ENCODE results near the gene TRIM39.
"Not testable (repeated sequence)": the region's sequence is repeated elsewhere in the genome, so short reads cannot be mapped to it uniquely, and the experiment has no call there.

TRIM39 gene

GRCh38 chr6:30369280-30369679 lies 42.6 kb downstream of the TRIM39 start:
- not testable (repeated sequence) for DNase-seq

GRCh38 chr6:30378290-30378937 lies 51.7 kb downstream of the TRIM39 start:
- DNase-seq = no peak

GRCh38 chr6:30380464-30380863 lies 53.7 kb downstream of the TRIM39 start:
- DNase-seq = no peak

GRCh38 chr6:30386166-30386565 lies 59.4 kb downstream of the TRIM39 start:
- no peak for DNase-seq

- DNase-seq = no peak
Measured at GRCh38 chr6:30391240-30391639, 64.5 kb downstream of the TRIM39 start.
